ENCODE measurements around the gene ARID3A. TPM values are rescaled to one million over a fixed set of nuclear protein-coding genes. Genes with fewer than 3 reads are reported as not detected.
A peak's percentile ranks its signal among the peaks of the same experiment; 100 is the strongest.

ARID3A gene
- total RNA-seq, 4 donors from 2014 or later = 2.8 to 11.0 (median 4.9) TPM

GRCh38 chr19:937259-937694 is 11.4 kb downstream of the ARID3A start:
- H3K9me3 ChIP-seq = no peaks in the 10 kb centered on the region
- H3K27me3 ChIP-seq = no peaks in the 10 kb centered on the region
- H3K27ac ChIP-seq = no peak overlapping the region
- TF ChIP-seq POLR2A (IDR thresholded peaks at IDR 0.05) = no peak
- TF ChIP-seq, protein P1, sequence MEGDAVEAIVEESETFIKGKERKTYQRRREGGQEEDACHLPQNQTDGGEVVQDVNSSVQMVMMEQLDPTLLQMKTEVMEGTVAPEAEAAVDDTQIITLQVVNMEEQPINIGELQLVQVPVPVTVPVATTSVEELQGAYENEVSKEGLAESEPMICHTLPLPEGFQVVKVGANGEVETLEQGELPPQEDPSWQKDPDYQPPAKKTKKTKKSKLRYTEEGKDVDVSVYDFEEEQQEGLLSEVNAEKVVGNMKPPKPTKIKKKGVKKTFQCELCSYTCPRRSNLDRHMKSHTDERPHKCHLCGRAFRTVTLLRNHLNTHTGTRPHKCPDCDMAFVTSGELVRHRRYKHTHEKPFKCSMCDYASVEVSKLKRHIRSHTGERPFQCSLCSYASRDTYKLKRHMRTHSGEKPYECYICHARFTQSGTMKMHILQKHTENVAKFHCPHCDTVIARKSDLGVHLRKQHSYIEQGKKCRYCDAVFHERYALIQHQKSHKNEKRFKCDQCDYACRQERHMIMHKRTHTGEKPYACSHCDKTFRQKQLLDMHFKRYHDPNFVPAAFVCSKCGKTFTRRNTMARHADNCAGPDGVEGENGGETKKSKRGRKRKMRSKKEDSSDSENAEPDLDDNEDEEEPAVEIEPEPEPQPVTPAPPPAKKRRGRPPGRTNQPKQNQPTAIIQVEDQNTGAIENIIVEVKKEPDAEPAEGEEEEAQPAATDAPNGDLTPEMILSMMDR (IDR thresholded peaks at IDR 0.05) = no peak
- no peaks in the 10 kb centered on the region for H3K36me3 ChIP-seq
- no peak overlapping the region for H3K4me3 ChIP-seq
- peaks cover 18 to 56% (median 23%) of the 10 kb centered on the region in 4 donors for H3K4me1 ChIP-seq
- no peak for DNase-seq

DNA sequence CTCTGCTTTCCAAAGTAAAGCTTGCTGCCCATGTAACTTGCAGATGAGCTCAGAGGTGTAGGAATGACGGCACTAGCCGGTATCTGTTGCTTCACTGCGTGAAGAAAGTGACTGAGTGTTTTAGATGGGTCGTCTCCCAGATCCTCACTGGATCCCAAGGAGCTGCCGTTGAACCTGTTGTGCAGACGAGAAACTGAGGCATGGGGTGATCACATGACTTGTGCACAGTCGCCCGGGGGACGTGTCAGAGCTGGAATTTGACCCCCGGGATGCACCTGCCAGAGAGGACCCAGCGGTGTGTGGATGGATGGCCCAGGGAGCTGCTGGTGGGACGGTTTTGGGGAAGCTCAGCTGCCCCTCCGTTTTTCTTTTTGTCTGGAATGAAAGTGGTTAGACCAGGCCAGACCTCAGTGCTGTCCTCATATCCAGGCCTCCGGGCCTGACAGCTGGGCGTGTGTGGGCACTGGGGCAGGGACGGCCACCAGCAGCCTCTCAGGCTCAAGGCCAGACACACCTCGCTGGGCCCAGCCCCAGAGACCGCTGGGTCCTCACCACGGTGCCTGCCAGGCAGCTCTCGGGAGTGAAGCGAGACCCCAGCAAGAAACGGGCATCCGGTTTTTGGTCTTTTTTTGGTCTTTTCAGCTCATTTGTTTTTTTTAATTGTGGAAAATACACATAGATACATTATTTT is 12.5 kb downstream of the ARID3A start:
- H3K4me1 ChIP-seq = peaks cover 10 to 46% (median 17%) of the 10 kb centered on the region in 4 donors

GRCh38 chr19:939439-939838 is 13.6 kb downstream of the ARID3A start:
- H3K9me3 ChIP-seq = no peaks in the 10 kb centered on the region
- H3K4me3 ChIP-seq = no peak overlapping the region
- no peaks in the 10 kb centered on the region for H3K27me3 ChIP-seq
- DNase-seq = no peak
- H3K27ac ChIP-seq = no peak overlapping the region
- H3K36me3 ChIP-seq = no peaks in the 10 kb centered on the region
- peaks cover 10 to 38% (median 13%) of the 10 kb centered on the region in 4 donors for H3K4me1 ChIP-seq
- no peak for TF ChIP-seq POLR2A (IDR thresholded peaks at IDR 0.05)
- TF ChIP-seq, protein P1 (IDR thresholded peaks at IDR 0.05) = no peak

More for the DNA sequence above, 12.5 kb downstream of the ARID3A start:
- Histone ChIP-seq H3K27ac (no peak overlapping the region), H3K27me3 (no peaks in the 10 kb centered on the region), H3K36me3 (no peaks in the 10 kb centered on the region), H3K4me3 (no peak overlapping the region), H3K9me3 (no peaks in the 10 kb centered on the region)
- DNase-seq = no peak
- TF ChIP-seq POLR2A (IDR thresholded peaks at IDR 0.05) = no peak
- TF ChIP-seq, protein P1 (IDR thresholded peaks at IDR 0.05) = no peak

GRCh38 chr19:939922-940321 is 14.1 kb downstream of the ARID3A start:
- Histone ChIP-seq H3K9me3 (no peaks in the 10 kb centered on the region), H3K4me3 (no peak overlapping the region), H3K36me3 (no peaks in the 10 kb centered on the region), H3K27me3 (no peaks in the 10 kb centered on the region), H3K4me1 (peaks cover 9 to 38% (median 11%) of the 10 kb centered on the region in 4 donors), H3K27ac (peak overlapping the region in 2 of 4 donors; percentile 84 to 92)
- DNase-seq = no peak
- TF ChIP-seq, protein P1 (IDR thresholded peaks at IDR 0.05) = no peak

- Histone ChIP-seq H3K4me3 (peak overlapping the region; percentile 30 to 57 (median 42)), H3K36me3 (no peaks in the 10 kb centered on the region), H3K27ac (peak overlapping the region; percentile 66 to 92 (median 84)), H3K4me1 (peaks cover 6 to 36% (median 9%) of the 10 kb centered on the region in 4 donors), H3K9me3 (no peaks in the 10 kb centered on the region), H3K27me3 (no peaks in the 10 kb centered on the region)
- no peak for TF ChIP-seq POLR2A (IDR thresholded peaks at IDR 0.05)
- TF ChIP-seq, protein P1 (IDR thresholded peaks at IDR 0.05) = no peak
- DNase-seq = peak; percentile 67 to 94 (median 90)
Observed at GRCh38 chr19:940591-941291, 14.9 kb downstream of the ARID3A start.

All from Peyer's patch (tissue), 4 donors.